GM13976 (cell line): ENCODE data around the gene MEF2C.
A peak's percentile ranks its signal among the peaks of the same experiment; 100 is the strongest.

ENCODE experiments used
- DNase-seq: peaks from one replicate; pipeline ENCODE4 v3.0.0; 2012; ENCODE audit warnings: low spot score
- in situ Hi-C: fragments of 300-500 bp; cut with MboI; formaldehyde crosslinking; loops from one replicate; pipeline ENCODE4 v1.12.0; 2022; ENCODE audit warnings: low sequenced_read_pairs, mixed read lengths, inconsistent platforms; ENCODE audit not compliant: unreplicated experiment
- TF ChIP-seq, protein P1 (sequence below): IDR thresholded peaks from 2 replicates; pipeline ENCODE4 v1.5.1; 2012; ENCODE audit warnings: borderline replicate concordance, mild to moderate bottlenecking; ENCODE audit not compliant: insufficient read depth; ENCODE audit errors: extremely low read depth, missing control alignments, control extremely low read depth

Gene MEF2C

DNA sequence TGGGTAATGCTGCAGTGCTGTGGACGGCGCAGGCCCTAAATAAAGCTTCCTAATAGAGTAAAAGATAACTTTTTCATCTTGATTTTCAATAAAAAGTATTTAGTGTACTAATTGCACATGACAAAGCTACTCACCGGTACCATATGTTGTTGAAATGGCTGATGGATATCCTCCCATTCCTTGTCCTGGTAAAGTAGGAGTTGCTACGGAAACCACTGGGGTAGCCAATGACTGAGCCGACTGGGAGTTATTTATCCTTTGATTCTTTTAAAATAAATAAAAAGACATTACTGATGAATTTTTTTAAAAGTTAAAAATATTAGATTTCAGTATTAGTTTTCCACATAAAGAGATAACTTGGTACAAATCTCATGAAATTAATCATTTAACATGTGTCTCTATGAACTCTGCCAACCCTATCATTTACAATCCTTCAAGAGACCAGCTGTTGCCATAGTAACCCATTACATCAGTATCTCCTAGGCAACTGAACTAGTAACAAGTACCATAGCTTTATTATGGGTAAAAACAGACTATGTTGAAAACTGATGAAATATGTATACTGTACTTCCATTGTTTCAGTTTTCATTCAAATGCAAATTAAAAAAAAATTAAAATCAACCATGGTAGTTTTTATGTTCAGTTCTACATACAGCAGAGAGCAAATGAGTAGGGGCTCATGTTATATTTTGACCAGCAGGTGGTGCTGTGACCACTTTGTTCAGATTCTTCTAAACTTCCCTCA is 153.7 kb downstream of the MEF2C start:
- TF ChIP-seq, protein P1, sequence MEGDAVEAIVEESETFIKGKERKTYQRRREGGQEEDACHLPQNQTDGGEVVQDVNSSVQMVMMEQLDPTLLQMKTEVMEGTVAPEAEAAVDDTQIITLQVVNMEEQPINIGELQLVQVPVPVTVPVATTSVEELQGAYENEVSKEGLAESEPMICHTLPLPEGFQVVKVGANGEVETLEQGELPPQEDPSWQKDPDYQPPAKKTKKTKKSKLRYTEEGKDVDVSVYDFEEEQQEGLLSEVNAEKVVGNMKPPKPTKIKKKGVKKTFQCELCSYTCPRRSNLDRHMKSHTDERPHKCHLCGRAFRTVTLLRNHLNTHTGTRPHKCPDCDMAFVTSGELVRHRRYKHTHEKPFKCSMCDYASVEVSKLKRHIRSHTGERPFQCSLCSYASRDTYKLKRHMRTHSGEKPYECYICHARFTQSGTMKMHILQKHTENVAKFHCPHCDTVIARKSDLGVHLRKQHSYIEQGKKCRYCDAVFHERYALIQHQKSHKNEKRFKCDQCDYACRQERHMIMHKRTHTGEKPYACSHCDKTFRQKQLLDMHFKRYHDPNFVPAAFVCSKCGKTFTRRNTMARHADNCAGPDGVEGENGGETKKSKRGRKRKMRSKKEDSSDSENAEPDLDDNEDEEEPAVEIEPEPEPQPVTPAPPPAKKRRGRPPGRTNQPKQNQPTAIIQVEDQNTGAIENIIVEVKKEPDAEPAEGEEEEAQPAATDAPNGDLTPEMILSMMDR, result peak; percentile 60
- no peak for DNase-seq
- in situ Hi-C loops, result loop anchor here (25.0 kb wide), 2 partner anchors 358 to 708 kb away; no protein-coding TSS in a partner anchor

DNA sequence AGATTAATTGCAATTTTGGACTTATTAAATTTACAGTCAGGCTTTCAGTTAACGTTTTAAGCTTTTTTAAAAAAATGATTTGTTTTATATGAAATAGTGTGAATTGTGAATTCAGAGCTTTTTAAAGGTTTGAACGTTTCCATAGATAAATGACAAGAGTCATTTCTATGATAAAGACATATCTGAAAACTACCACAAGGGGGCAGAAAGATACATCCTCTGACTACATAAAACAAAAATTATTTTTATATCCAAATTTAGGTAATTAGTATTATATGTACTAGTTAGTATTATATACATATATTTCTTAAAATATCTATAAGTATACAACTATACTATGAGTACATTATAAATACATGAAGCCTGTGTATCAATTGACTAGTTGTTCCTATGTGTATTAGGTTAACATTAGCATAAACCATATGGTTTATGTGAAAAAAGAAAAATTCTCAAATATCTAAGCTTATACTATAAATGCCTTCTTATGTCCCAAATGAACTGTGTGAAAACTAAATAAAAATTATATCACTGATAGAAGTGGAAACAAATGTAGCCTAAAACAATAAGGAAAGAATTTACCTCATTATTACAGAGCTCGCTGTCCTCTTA is 155.2 kb downstream of the MEF2C start:
- TF ChIP-seq, protein P1, result peak; percentile 16
- in situ Hi-C loops, result loop anchor here (25.0 kb wide), 2 partner anchors 359 to 709 kb away; no protein-coding TSS in a partner anchor
- DNase-seq, result no peak

DNA sequence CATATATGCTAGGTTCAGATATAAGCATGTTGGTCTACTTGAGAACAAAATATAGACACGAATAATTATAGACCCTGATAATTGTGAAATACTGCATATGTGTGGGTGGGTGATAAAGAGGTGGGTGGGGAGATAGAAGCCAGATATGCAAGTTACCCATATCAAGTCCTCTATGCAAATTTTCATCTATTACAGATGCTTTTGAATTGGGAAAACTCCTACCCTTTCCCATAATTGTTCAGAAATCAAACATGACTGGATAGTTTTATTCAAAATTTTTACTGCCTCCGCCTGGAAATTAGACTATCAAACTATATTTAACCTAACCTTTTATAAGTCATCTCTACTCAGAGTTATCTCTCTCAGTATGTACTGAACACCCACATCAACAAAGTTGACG is 157.5 kb downstream of the MEF2C start:
- DNase-seq, result no peak
- in situ Hi-C loops, result loop anchor here (25.0 kb wide), 2 partner anchors 362 to 712 kb away; no protein-coding TSS in a partner anchor
- TF ChIP-seq, protein P1, result no peak

DNA sequence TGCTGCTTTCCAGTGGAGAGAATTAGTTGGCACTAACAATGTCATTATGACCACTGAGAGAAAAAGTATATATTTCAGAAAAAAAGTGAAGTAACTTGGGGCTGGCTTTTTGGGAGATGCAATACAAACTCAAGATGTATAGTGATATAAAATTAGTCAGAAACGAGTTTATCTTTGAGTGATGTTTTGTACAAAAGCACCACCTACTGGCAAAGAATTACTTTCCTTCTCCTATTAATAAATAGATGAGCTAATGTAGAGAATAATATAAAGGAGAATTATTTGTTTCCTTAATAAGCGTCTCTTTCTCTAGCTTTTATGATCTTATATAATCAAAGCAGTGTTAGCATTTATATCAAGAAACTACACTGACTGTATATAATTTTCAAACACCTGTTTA is 158.8 kb downstream of the MEF2C start:
- in situ Hi-C loops, result loop anchor here (25.0 kb wide), 2 partner anchors 1013 to 1538 kb away; no protein-coding TSS in a partner anchor
- TF ChIP-seq, protein P1, result no peak

GRCh38 chr5:88722546-88723073 is 160.4 kb downstream of the MEF2C start:
- TF ChIP-seq, protein P1, result no peak
- DNase-seq, result no peak
- in situ Hi-C loops, result loop anchor here (25.0 kb wide), 2 partner anchors 1015 to 1540 kb away; no protein-coding TSS in a partner anchor

More for the DNA sequence above, 158.8 kb downstream of the MEF2C start:
- DNase-seq, result no peak

- in situ Hi-C loops, result loop anchor here (25.0 kb wide), 2 partner anchors 1018 to 1543 kb away; no protein-coding TSS in a partner anchor
- TF ChIP-seq, protein P1, result no peak
- DNase-seq, result no peak
These were observed 163.6 kb downstream of the MEF2C start for GRCh38 chr5:88719434-88719833.
